Endothelial cell of umbilical vein (primary cell): Measurements from ENCODE around the gene CDH3. TPM values are rescaled to one million over a fixed set of nuclear protein-coding genes. Genes with fewer than 3 reads are reported as not detected.

ENCODE experiments used
- BruUV-seq: library from RNA; stranded (reverse); fragments of 400-500 nt; replicated peaks from 2 replicates; lab custom pipeline; 2021; lab: Mats Ljungman, UMichigan
- CTCF ChIA-PET: fragments of 300-600, 350-600 bp; sonication (Branson Sonifier 250); formaldehyde crosslinking; loops from one replicate; lab custom pipeline; 2021; ENCODE audit warnings: antibody characterized with exemption, inconsistent platforms; lab: Charles Lee
- POLR2A ChIA-PET: fragments of 300-600, 350-600 bp; sonication (Branson Sonifier 250); formaldehyde crosslinking; loops from one replicate; lab custom pipeline; 2021; ENCODE audit warnings: antibody characterized with exemption, inconsistent platforms; lab: Charles Lee
- DNase-seq: peaks from one replicate; pipeline ENCODE4 v3.0.0-alpha.2; 2011; ENCODE audit warnings: low read depth, low spot score
- FAIRE-seq: peaks from 2 replicates; lab custom pipeline; 2011; peaks lifted over from hg19 to GRCh38; lab: Jason Lieb, UNC
- H2AFZ ChIP-seq: 2 replicates; pipeline ENCODE4 v1.6.0; 2012; ENCODE audit warnings: low read depth, low read length, control low read depth, inconsistent platforms
- H3K27ac ChIP-seq: 2 replicates; pipeline ENCODE4 v1.5.1; 2011; ENCODE audit warnings: low read depth, mild to moderate bottlenecking, control low read depth, low read length, moderate library complexity; ENCODE audit not compliant: insufficient read depth
- H3K27me3 ChIP-seq, 2 experiments: 2 replicates each; pipeline versions ENCODE4 v1.6.0 to v1.6.1; 2011; ENCODE audit warnings: low read length in 2 of 2, mixed read lengths in 1 of 2; ENCODE audit not compliant: control insufficient read depth in 2 of 2, insufficient read depth in 2 of 2
- H3K36me3 ChIP-seq, 2 experiments: 2 replicates in 1 of 2; 3 replicates in 1 of 2; pipeline ENCODE4 v1.5.1; 2011; ENCODE audit warnings: low read length in 2 of 2, mild to moderate bottlenecking in 1 of 2, moderate library complexity in 1 of 2; ENCODE audit not compliant: control insufficient read depth in 2 of 2, insufficient read depth in 2 of 2; ENCODE audit errors: extremely low read depth in 1 of 2
- H3K4me1 ChIP-seq: 3 replicates; pipeline ENCODE4 v1.5.1; 2011; ENCODE audit warnings: mild to moderate bottlenecking, low read length; ENCODE audit not compliant: control insufficient read depth, insufficient read depth; ENCODE audit errors: extremely low read depth
- H3K4me2 ChIP-seq: 2 replicates; pipeline ENCODE4 v1.6.1; 2011; ENCODE audit warnings: low read length, control low read depth, mixed read lengths; ENCODE audit not compliant: insufficient read depth
- H3K4me3 ChIP-seq, 3 experiments: fragments of 200-600 bp in 1 of 3; sonication (generic), shearing (Covaris generic) in 1 of 3; replicated peaks in 1 of 3; 2 replicates each; pipeline ENCODE4 v1.5.1; 2011 to 2016; ENCODE audit warnings: control low read depth in 3 of 3, low read length in 3 of 3, mild to moderate bottlenecking in 2 of 3, inconsistent platforms in 1 of 3, low read depth in 1 of 3, moderate library complexity in 1 of 3; ENCODE audit not compliant: insufficient read depth in 1 of 3
- H3K79me2 ChIP-seq: 2 replicates; pipeline ENCODE4 v1.6.0; 2012; ENCODE audit warnings: low read length, inconsistent platforms; ENCODE audit not compliant: control insufficient read depth, insufficient read depth
- H3K9ac ChIP-seq: replicated peaks from 2 replicates; pipeline ENCODE3; 2011; ENCODE audit warnings: low read length, control low read depth; ENCODE audit not compliant: insufficient read depth; ENCODE audit errors: extremely low read depth
- H3K9me1 ChIP-seq: replicated peaks from 3 replicates; pipeline ENCODE4 v1.6.0; 2011; ENCODE audit warnings: mild to moderate bottlenecking, low read length; ENCODE audit not compliant: control insufficient read depth, insufficient read depth; ENCODE audit errors: extremely low read depth
- H3K9me3 ChIP-seq: replicated peaks from 2 replicates; pipeline ENCODE4 v1.5.1; 2012; ENCODE audit warnings: low read length, inconsistent platforms; ENCODE audit not compliant: control insufficient read depth, insufficient read depth
- H4K20me1 ChIP-seq: replicated peaks from 2 replicates; pipeline ENCODE3; 2011; ENCODE audit warnings: mild to moderate bottlenecking, low read length; ENCODE audit not compliant: control insufficient read depth, insufficient read depth; ENCODE audit errors: extremely low read depth
- CTCF ChIP-seq, 2 donors: IDR thresholded peaks; 1 replicate in 1 of 2; 2 replicates in 1 of 2; pipeline ENCODE4 v1.5.1; 2011; ENCODE audit warnings: low read length in 2 of 2, mild to moderate bottlenecking in 2 of 2, moderate library complexity in 2 of 2, control low read depth in 1 of 2, inconsistent platforms in 1 of 2, low read depth in 1 of 2; ENCODE audit not compliant: insufficient read depth in 1 of 2; ENCODE audit errors: extremely low read depth in 1 of 2
- EZH2 ChIP-seq: IDR thresholded peaks from 2 replicates; pipeline ENCODE4 v1.6.1; 2012; ENCODE audit warnings: borderline replicate concordance, low read depth, mild to moderate bottlenecking, moderate library complexity, low read length, inconsistent platforms; ENCODE audit not compliant: severe bottlenecking
- FOS ChIP-seq: IDR thresholded peaks from 2 replicates; pipeline ENCODE4 v1.6.1; 2011; ENCODE audit warnings: mild to moderate bottlenecking, low read length, moderate library complexity, borderline replicate concordance; ENCODE audit not compliant: insufficient read depth
- GATA2 ChIP-seq: IDR thresholded peaks from 2 replicates; pipeline ENCODE4 v1.7.0; 2011; ENCODE audit warnings: low read depth, mild to moderate bottlenecking, moderate library complexity, mixed read lengths, low read length; ENCODE audit not compliant: insufficient read length, insufficient read depth
- JUN ChIP-seq: IDR thresholded peaks from 2 replicates; pipeline ENCODE4 v1.6.1; 2011; ENCODE audit warnings: borderline replicate concordance, low read depth; ENCODE audit not compliant: insufficient read length, insufficient read depth
- MAX ChIP-seq: IDR thresholded peaks from 2 replicates; pipeline ENCODE4 v1.6.1; 2011; ENCODE audit not compliant: insufficient read depth, insufficient read length
- MYC ChIP-seq: IDR thresholded peaks from one replicate; pipeline ENCODE4 v1.6.1; 2011; ENCODE audit warnings: mild to moderate bottlenecking, low read depth, low read length
- POLR2A ChIP-seq: IDR thresholded peaks from 2 replicates; pipeline ENCODE4 v1.6.1; 2012; ENCODE audit warnings: low read depth, mild to moderate bottlenecking, control low read depth, low read length
- POLR2AphosphoS5 ChIP-seq: IDR thresholded peaks from 2 replicates; pipeline ENCODE4 v1.6.1; 2012; ENCODE audit warnings: low read depth, mild to moderate bottlenecking, control low read depth, low read length, moderate library complexity; ENCODE audit not compliant: insufficient read depth
- dilution Hi-C: fragments of 300-500 bp; cut with MboI; formaldehyde crosslinking; loops from one replicate; pipeline ENCODE4 v1.15.0; 2019; ENCODE audit warnings: low sequenced_read_pairs; ENCODE audit not compliant: extremely low pct_ligation_motif_present
- intact Hi-C: fragments of 100-400 bp; cut with micrococcal nuclease; formaldehyde crosslinking; loops from one replicate; pipeline ENCODE4 v1.10.0; 2022
- polyA plus RNA-seq, 4 experiments: library from polyadenylated mRNA; depleted of rRNA in 3 of 4; stranded (reverse) in 3 of 4; unstranded in 1 of 4; fragments of >200 nt; gene quantifications; 2 replicates each; pipeline versions ENCODE4 v1.2.1 to v1.2.3, GENCODE V29; 2011 to 2012; ENCODE audit warnings: missing spikeins in 1 of 4
- total RNA-seq: library from RNA; stranded (reverse); gene quantifications from 2 replicates; pipeline ENCODE4 v1.2.3, GENCODE V29; 2021

Gene CDH3
- total and polyA plus RNA-seq, 2 donors (not counting 3 experiments of a cell fraction or from before 2014, with no cell fraction given), result 0.03 TPM; not detected in 1

DNA sequence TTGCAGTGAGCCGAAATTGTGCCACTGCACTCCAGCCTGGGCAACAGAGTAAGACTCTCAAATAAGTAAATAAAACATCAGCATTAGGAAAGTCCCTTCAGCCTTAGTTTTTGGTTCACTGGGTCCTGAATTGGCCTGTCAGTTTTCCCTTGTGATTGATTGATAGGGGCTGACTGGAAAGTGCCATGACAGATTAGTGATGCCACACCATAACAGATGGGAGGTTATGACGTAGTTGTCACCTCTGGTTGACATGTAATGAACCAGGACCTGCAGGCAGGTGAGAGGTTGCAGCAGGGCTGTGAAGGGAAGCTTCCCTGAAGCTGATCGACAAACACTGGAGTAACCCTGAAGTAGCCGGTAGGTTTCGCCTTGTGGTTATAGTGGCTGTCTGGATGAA, 41.8 kb downstream of the CDH3 start:
- no peak overlapping the region for H3K4me2 ChIP-seq
- no peaks in the 10 kb centered on the region for H3K79me2 ChIP-seq
- BruUV-seq, result no TSS peak
- no peaks in the 10 kb centered on the region for H3K9me1 ChIP-seq
- no peaks in the 10 kb centered on the region for H3K9me3 ChIP-seq
- no peak overlapping the region for H3K27ac ChIP-seq
- no peak for FAIRE-seq
- TF ChIP-seq CTCF (IDR thresholded peaks at IDR 0.05; ENCODE audit: extremely low read depth in 1 of 2, insufficient read depth in 1 of 2, low read depth in 1 of 2, low read length in 2 of 2) (no peak), FOS (no peak), MAX (no peak), MYC (no peak), JUN (no peak), POLR2AphosphoS5 (no peak), EZH2 (no peak), POLR2A (no peak), GATA2 (no peak)
- POLR2A ChIA-PET, result no interaction called here
- CTCF ChIA-PET, result no interaction called here
- no peaks in the 10 kb centered on the region for H3K27me3 ChIP-seq
- no peak for DNase-seq
- H4K20me1 ChIP-seq, result no peaks in the 10 kb centered on the region
- H2AFZ ChIP-seq, result no peak overlapping the region
- no peak overlapping the region for H3K4me3 ChIP-seq
- intact Hi-C loops, result no loop called here
- dilution Hi-C loops, result no loop called here
- H3K36me3 ChIP-seq, result no peaks in the 10 kb centered on the region
- H3K4me1 ChIP-seq, result no peaks in the 10 kb centered on the region
- no peak overlapping the region for H3K9ac ChIP-seq
